GM13976 (cell line): ENCODE results near the gene MAD1L1.

Experiments
- DNase-seq: peaks from one replicate; pipeline ENCODE4 v3.0.0; 2012; ENCODE audit warnings: low spot score
- CTCF ChIP-seq: IDR thresholded peaks from 2 replicates; pipeline ENCODE4 v1.5.1; 2012; ENCODE audit warnings: borderline replicate concordance, mild to moderate bottlenecking; ENCODE audit not compliant: insufficient read depth; ENCODE audit errors: extremely low read depth, missing control alignments, control extremely low read depth
- in situ Hi-C: fragments of 300-500 bp; cut with MboI; formaldehyde crosslinking; loops from one replicate; pipeline ENCODE4 v1.12.0; 2022; ENCODE audit warnings: low sequenced_read_pairs, mixed read lengths, inconsistent platforms; ENCODE audit not compliant: unreplicated experiment

Gene MAD1L1

GRCh38 chr7:1800902-1801301, 431.8 kb downstream of the MAD1L1 start:
- TF ChIP-seq CTCF, result no peak
- DNase-seq, result no peak
- in situ Hi-C loops, result no loop called here

- no peak for TF ChIP-seq CTCF
- DNase-seq, result no peak
- in situ Hi-C loops, result no loop called here
These were observed 434.6 kb downstream of the MAD1L1 start for GRCh38 chr7:1798191-1798590.

- TF ChIP-seq CTCF, result no peak
- no peak for DNase-seq
- in situ Hi-C loops, result no loop called here
These were observed 437.7 kb downstream of the MAD1L1 start for GRCh38 chr7:1794888-1795542.

GRCh38 chr7:1787681-1788235, 445.0 kb downstream of the MAD1L1 start:
- TF ChIP-seq CTCF, result no peak
- DNase-seq, result no peak
- in situ Hi-C loops, result no loop called here

- no peak for DNase-seq
- TF ChIP-seq CTCF, result no peak
- in situ Hi-C loops, result no loop called here
These were observed 445.5 kb downstream of the MAD1L1 start for GRCh38 chr7:1787241-1787640.

- in situ Hi-C loops, result no loop called here
- TF ChIP-seq CTCF, result no peak
- no peak for DNase-seq
These were observed 446.9 kb downstream of the MAD1L1 start for GRCh38 chr7:1785839-1786238.
